Bronchial epithelial cell (primary cell): ENCODE data around the gene ZDHHC1. TPM values are rescaled to one million over a fixed set of nuclear protein-coding genes. Genes with fewer than 3 reads are reported as not detected.

ENCODE experiments used
- DNase-seq: peaks from one replicate; pipeline ENCODE4 v3.0.0-alpha.2; 2010; ENCODE audit warnings: low read depth
- FAIRE-seq: peaks from 2 replicates; lab custom pipeline; 2011; peaks lifted over from hg19 to GRCh38; lab: Jason Lieb, UNC
- H3K27me3 ChIP-seq: 2 replicates; pipeline ENCODE4 v1.5.1; 2011; ENCODE audit warnings: low read length; ENCODE audit not compliant: control insufficient read depth, insufficient read depth
- H3K36me3 ChIP-seq: 2 replicates; pipeline ENCODE4 v1.5.1; 2011; ENCODE audit warnings: low read length; ENCODE audit not compliant: control insufficient read depth, insufficient read depth
- H3K4me3 ChIP-seq: 2 replicates; pipeline ENCODE4 v1.5.1; 2011; ENCODE audit warnings: mild to moderate bottlenecking, low read depth, low read length, control low read depth
- CTCF ChIP-seq: IDR thresholded peaks from 2 replicates; pipeline ENCODE4 v1.5.1; 2011; ENCODE audit warnings: mild to moderate bottlenecking, moderate library complexity, low read length, control low read depth, inconsistent platforms; ENCODE audit not compliant: insufficient read depth, severe bottlenecking
- total RNA-seq: library from RNA; depleted of rRNA; stranded (reverse); fragments of >200 nt; gene quantifications from 2 replicates; pipeline ENCODE4 v1.2.1, GENCODE V29; 2014

ZDHHC1 gene
- total RNA-seq, 1 donor from 2014 or later: 1.8 TPM

- no peaks in the 10 kb centered on the region for H3K36me3 ChIP-seq
Measured at GRCh38 chr16:67425580-67425979, 9.3 kb upstream of the ZDHHC1 start.

GRCh38 chr16:67425061-67425460 is 8.8 kb upstream of the ZDHHC1 start:
- no peak for TF ChIP-seq CTCF
- H3K4me3 ChIP-seq: no peak overlapping the region
- no peaks in the 10 kb centered on the region for H3K27me3 ChIP-seq
- DNase-seq (no peak), FAIRE-seq (no peak)
- H3K36me3 ChIP-seq: no peaks in the 10 kb centered on the region

More at GRCh38 chr16:67425580-67425979, 9.3 kb upstream of the ZDHHC1 start:
- no peak for TF ChIP-seq CTCF
- DNase-seq (no peak), FAIRE-seq (no peak)
- H3K4me3 ChIP-seq: no peak overlapping the region
- no peaks in the 10 kb centered on the region for H3K27me3 ChIP-seq

- no peak for FAIRE-seq
- Histone ChIP-seq H3K27me3 (no peaks in the 10 kb centered on the region), H3K36me3 (no peaks in the 10 kb centered on the region), H3K4me3 (no peak overlapping the region)
- TF ChIP-seq CTCF: no peak
- no peak for DNase-seq
Measured at GRCh38 chr16:67424261-67424615, 8.0 kb upstream of the ZDHHC1 start.

GRCh38 chr16:67423611-67424260 is 7.5 kb upstream of the ZDHHC1 start:
- no peak for TF ChIP-seq CTCF

GRCh38 chr16:67423015-67423414 is 6.7 kb upstream of the ZDHHC1 start:
- DNase-seq: no peak
- no peak for TF ChIP-seq CTCF
- Histone ChIP-seq H3K4me3 (no peak overlapping the region), H3K36me3 (no peaks in the 10 kb centered on the region), H3K27me3 (no peaks in the 10 kb centered on the region)
- FAIRE-seq: no peak

More at GRCh38 chr16:67423611-67424260, 7.5 kb upstream of the ZDHHC1 start:
- Histone ChIP-seq H3K4me3 (no peak overlapping the region), H3K27me3 (no peaks in the 10 kb centered on the region), H3K36me3 (no peaks in the 10 kb centered on the region)
- DNase-seq: no peak
- no peak for FAIRE-seq

GRCh38 chr16:67421030-67421429 is 4.8 kb upstream of the ZDHHC1 start:
- no peaks in the 10 kb centered on the region for H3K36me3 ChIP-seq

More at GRCh38 chr16:67421030-67421429, 4.8 kb upstream of the ZDHHC1 start:
- H3K27me3 ChIP-seq: no peaks in the 10 kb centered on the region
- no peak overlapping the region for H3K4me3 ChIP-seq
- DNase-seq (no peak), FAIRE-seq (no peak)
- TF ChIP-seq CTCF: no peak
